Naive thymus-derived CD4-positive, alpha-beta T cell (primary cell): ENCODE results near the gene CHD9. TPM values are rescaled to one million over a fixed set of nuclear protein-coding genes. Genes with fewer than 3 reads are reported as not detected.
"Not testable (repeated sequence)": the region's sequence is repeated elsewhere in the genome, so short reads cannot be mapped to it uniquely, and the experiment has no call there.

Experiments
- ATAC-seq: fragments of 150-1000 bp; cut with Tn5 transposase; 2 replicates; pipeline ENCODE4 v1.10.0; 2021; ENCODE audit warnings: mild to moderate bottlenecking, moderate library complexity
- CTCF ChIA-PET: fragments of 350-600 bp; sonication (Branson Sonifier 250); formaldehyde crosslinking; loops from one replicate; lab custom pipeline; 2021; ENCODE audit warnings: antibody characterized with exemption; lab: Charles Lee
- POLR2A ChIA-PET: fragments of 350-600 bp; sonication (Branson Sonifier 250); formaldehyde crosslinking; loops from one replicate; lab custom pipeline; 2021; ENCODE audit warnings: antibody characterized with exemption, inconsistent platforms; lab: Charles Lee
- DNase-seq, 9 donors: peaks; one replicate each; pipeline versions ENCODE4 v3.0.0 to v3.0.0-alpha.2; 2020 to 2022; ENCODE audit warnings: mixed read lengths in 1 of 9
- H3K27ac ChIP-seq: one replicate; pipeline ENCODE4 v1.7.0; 2013; ENCODE audit warnings: mild to moderate bottlenecking, low read depth, low read length, moderate library complexity
- H3K27me3 ChIP-seq, 2 donors: one replicate each; pipeline ENCODE4 v1.7.0; 2013; ENCODE audit warnings: low read length in 2 of 2, mild to moderate bottlenecking in 2 of 2, moderate library complexity in 2 of 2; ENCODE audit not compliant: control insufficient read depth in 2 of 2, insufficient read depth in 2 of 2
- H3K36me3 ChIP-seq, 3 experiments: 1 replicate in 2 of 3; 2 replicates in 1 of 3; pipeline ENCODE4 v1.7.0; 2013; ENCODE audit warnings: low read length in 3 of 3, mild to moderate bottlenecking in 3 of 3, moderate library complexity in 1 of 3; ENCODE audit not compliant: insufficient read depth in 3 of 3, control insufficient read depth in 2 of 3
- H3K4me1 ChIP-seq, 2 donors: one replicate each; pipeline ENCODE4 v1.7.0; 2013; ENCODE audit warnings: low read length in 2 of 2, mild to moderate bottlenecking in 2 of 2, moderate library complexity in 1 of 2; ENCODE audit not compliant: control insufficient read depth in 2 of 2, insufficient read depth in 2 of 2
- H3K4me3 ChIP-seq: 2 replicates; pipeline ENCODE4 v1.7.0; 2013; ENCODE audit warnings: mild to moderate bottlenecking, low read length
- H3K9me3 ChIP-seq, 3 experiments: 1 replicate in 2 of 3; 2 replicates in 1 of 3; pipeline ENCODE4 v1.7.0; 2013; ENCODE audit warnings: low read length in 3 of 3; ENCODE audit not compliant: control insufficient read depth in 2 of 3
- H3K27ac Mint-ChIP-seq, 9 donors: one replicate each; pipeline ENCODE4 v1.8.0; 2020 to 2022; ENCODE audit warnings: mixed read lengths in 9 of 9, mild to moderate bottlenecking in 8 of 9, moderate library complexity in 5 of 9, inconsistent platforms in 2 of 9
- H3K27me3 Mint-ChIP-seq, 5 donors: one replicate each; pipeline ENCODE4 v1.8.0; 2021 to 2022; ENCODE audit warnings: mixed read lengths in 5 of 5, mild to moderate bottlenecking in 1 of 5
- H3K36me3 Mint-ChIP-seq, 5 donors: one replicate each; pipeline ENCODE4 v1.8.0; 2020 to 2022; ENCODE audit warnings: mixed read lengths in 5 of 5, mild to moderate bottlenecking in 3 of 5, inconsistent platforms in 1 of 5
- H3K4me1 Mint-ChIP-seq, 7 donors: one replicate each; pipeline ENCODE4 v1.8.0; 2020 to 2022; ENCODE audit warnings: mixed read lengths in 7 of 7, mild to moderate bottlenecking in 3 of 7, inconsistent platforms in 1 of 7
- H3K4me3 Mint-ChIP-seq, 10 donors: one replicate each; pipeline ENCODE4 v1.8.0; 2020 to 2022; ENCODE audit warnings: mild to moderate bottlenecking in 10 of 10, mixed read lengths in 10 of 10, moderate library complexity in 6 of 10, inconsistent platforms in 2 of 10
- H3K9me3 Mint-ChIP-seq, 11 donors: one replicate each; pipeline ENCODE4 v1.8.0; 2020 to 2022; ENCODE audit warnings: mixed read lengths in 11 of 11, mild to moderate bottlenecking in 4 of 11, inconsistent platforms in 1 of 11, moderate library complexity in 1 of 11
- intact Hi-C, 2 donors: fragments of 100-400 bp; cut with micrococcal nuclease; formaldehyde crosslinking; loops; one replicate each; pipeline ENCODE4 v1.15.1; 2023
- polyA plus RNA-seq, 2 donors: library from polyadenylated mRNA; unstranded; fragments of 300-500 nt; fragmentation: Illumina TruSeq; gene quantifications; one replicate each; pipeline ENCODE4 v1.2.3, GENCODE V29; 2021
- total RNA-seq, 6 experiments: library from RNA in 5 of 6; stranded (reverse) in 5 of 6; gene quantifications; 1 replicate in 5 of 6; 2 replicates in 1 of 6; pipeline ENCODE4 v1.2.3 and lab custom pipeline; 2021 to 2026

Gene CHD9
- total and polyA plus RNA-seq, 7 experiments from 2014 or later: 23.8 to 46.4 (median 30.6) TPM

GRCh38 chr16:53069772-53070171, 15.0 kb downstream of the CHD9 start:
- Histone ChIP-seq H3K4me1 (peaks cover 0 to 59% of the 10 kb centered on the region in 2 donors), H3K9me3 (no peaks in the 10 kb centered on the region), H3K27ac (no peak overlapping the region), H3K36me3 (no peaks in the 10 kb centered on the region), H3K27me3 (no peaks in the 10 kb centered on the region), H3K4me3 (no peak overlapping the region)
- Mint-ChIP-seq H3K27me3 (no peaks in the 10 kb centered on the region), H3K36me3 (peaks cover 5 to 19% (median 8%) of the 10 kb centered on the region in 5 donors), H3K4me3 (no peak overlapping the region), H3K27ac (no peak overlapping the region), H3K9me3 (peaks cover 0 to 11% (median 4%) of the 10 kb centered on the region in 11 donors), H3K4me1 (peaks cover 10 to 29% (median 12%) of the 10 kb centered on the region in 7 donors)
- intact Hi-C loops: no loop called here
- ChIA-PET CTCF (no interaction called here), POLR2A (no interaction called here)
- DNase-seq (no peak), ATAC-seq (no peak)

DNA sequence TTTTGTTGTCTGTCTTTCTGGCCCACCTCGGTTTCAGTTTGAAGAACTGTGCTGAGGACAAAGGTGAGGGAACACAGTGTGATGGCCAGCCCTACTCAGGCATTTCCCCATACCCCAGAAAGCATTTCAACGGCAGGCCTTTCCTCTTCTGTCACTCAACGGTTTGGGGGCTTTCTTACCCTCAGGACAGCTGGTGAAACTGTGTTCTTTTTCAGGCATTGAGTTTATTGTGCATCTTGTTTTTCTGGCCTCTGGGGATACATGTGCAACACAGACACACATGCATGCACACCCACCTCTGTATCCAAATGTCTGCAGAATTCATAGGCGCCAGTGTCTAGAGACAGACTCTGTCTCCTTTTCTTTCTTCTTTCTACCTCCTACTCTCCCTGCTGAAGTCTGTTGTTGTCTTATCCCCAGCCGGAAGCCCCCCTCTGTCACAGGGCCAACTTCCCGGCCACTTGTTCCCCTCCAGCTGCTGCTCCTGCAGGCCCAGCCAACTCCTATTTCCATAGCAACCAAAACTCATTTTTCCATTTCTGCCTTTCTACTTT, 17.0 kb downstream of the CHD9 start:
- H3K36me3 ChIP-seq: no peaks in the 10 kb centered on the region
- H3K4me3 ChIP-seq: no peak overlapping the region
- intact Hi-C loops: no loop called here
- no peaks in the 10 kb centered on the region for H3K27me3 ChIP-seq
- Mint-ChIP-seq H3K27ac (peak overlapping the region in 1 of 9 donors; percentile 71), H3K4me1 (peaks cover 10 to 28% (median 12%) of the 10 kb centered on the region in 7 donors), H3K4me3 (no peak overlapping the region), H3K36me3 (peaks cover 8 to 24% (median 15%) of the 10 kb centered on the region in 5 donors), H3K27me3 (no peaks in the 10 kb centered on the region), H3K9me3 (peaks cover 0 to 19% (median 5%) of the 10 kb centered on the region in 11 donors)
- CTCF ChIA-PET: no interaction called here
- peaks cover 0 to 39% of the 10 kb centered on the region in 2 donors for H3K4me1 ChIP-seq
- POLR2A ChIA-PET: interaction anchor here (0.6 kb wide), 1 partner anchor 16 kb away, joined by 3 read pairs; no protein-coding TSS in a partner anchor
- no peak overlapping the region for H3K27ac ChIP-seq
- DNase-seq: no peak
- ATAC-seq: no peak
- H3K9me3 ChIP-seq: no peaks in the 10 kb centered on the region

DNA sequence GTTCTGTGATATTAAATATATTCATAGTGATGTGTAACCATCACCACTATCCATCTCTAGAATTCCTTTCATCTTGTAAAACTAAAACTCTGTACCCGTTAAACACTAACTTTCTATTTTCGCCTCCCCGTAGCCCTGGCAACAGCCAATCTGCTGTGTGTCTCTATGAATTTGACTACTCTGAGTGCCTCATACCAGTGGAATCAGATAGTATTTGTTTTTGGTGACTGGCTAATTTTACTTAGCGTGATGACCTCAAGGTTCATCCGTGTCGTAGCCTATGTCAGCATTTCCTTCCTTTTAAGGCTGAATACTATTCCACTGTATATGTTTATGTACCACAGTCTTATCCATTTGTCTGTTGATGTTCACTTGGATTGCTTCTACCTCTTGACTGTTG, 18.2 kb downstream of the CHD9 start:
- intact Hi-C loops: no loop called here
- CTCF ChIA-PET: no interaction called here

GRCh38 chr16:53074296-53074695, 19.5 kb downstream of the CHD9 start:
- intact Hi-C loops, ATAC-seq: not testable (repeated sequence)

More for the DNA sequence above, 18.2 kb downstream of the CHD9 start:
- Histone ChIP-seq H3K27me3 (no peaks in the 10 kb centered on the region), H3K4me3 (no peak overlapping the region), H3K27ac (no peak overlapping the region), H3K36me3 (no peaks in the 10 kb centered on the region), H3K4me1 (peaks cover 0 to 27% of the 10 kb centered on the region in 2 donors), H3K9me3 (no peaks in the 10 kb centered on the region)
- no peak overlapping the region for H3K4me3 Mint-ChIP-seq
- H3K4me1 Mint-ChIP-seq: peaks cover 10 to 25% (median 12%) of the 10 kb centered on the region in 7 donors
- no peaks in the 10 kb centered on the region for H3K27me3 Mint-ChIP-seq
- peaks cover 8 to 25% (median 16%) of the 10 kb centered on the region in 5 donors for H3K36me3 Mint-ChIP-seq
- DNase-seq (no peak), ATAC-seq (no peak)
- peaks cover 0 to 19% (median 5%) of the 10 kb centered on the region in 11 donors for H3K9me3 Mint-ChIP-seq
- H3K27ac Mint-ChIP-seq: no peak overlapping the region
- POLR2A ChIA-PET: no interaction called here

DNA sequence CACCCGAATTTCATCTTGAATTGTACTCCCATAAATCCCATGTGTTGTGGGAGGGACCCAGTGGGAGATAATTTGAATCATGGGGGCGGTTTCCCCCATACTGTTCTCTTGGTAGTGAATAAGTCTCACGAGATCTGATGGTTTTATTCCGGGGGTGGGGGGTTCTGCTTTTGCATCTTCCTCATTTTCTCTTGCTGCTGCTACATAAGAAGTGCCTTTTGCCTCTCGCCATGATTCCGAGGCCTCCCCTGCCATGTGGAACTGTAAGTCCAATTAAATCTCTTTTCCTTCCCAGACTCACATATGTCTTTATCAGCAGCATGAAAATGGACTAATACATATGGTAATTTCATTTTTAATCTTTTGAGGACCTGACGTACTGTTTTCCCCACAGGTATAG, 20.7 kb downstream of the CHD9 start:
- ATAC-seq, H3K36me3 ChIP-seq, intact Hi-C loops, DNase-seq, POLR2A ChIA-PET, H3K4me1 Mint-ChIP-seq, H3K27me3 ChIP-seq, H3K9me3 ChIP-seq, H3K4me3 ChIP-seq, H3K27ac Mint-ChIP-seq, H3K4me1 ChIP-seq, H3K4me3 Mint-ChIP-seq, CTCF ChIA-PET, H3K27me3 Mint-ChIP-seq, H3K27ac ChIP-seq: not testable (repeated sequence)
- Mint-ChIP-seq H3K36me3 (peaks cover 8 to 21% (median 19%) of the 10 kb centered on the region in 5 donors), H3K9me3 (peaks cover 0 to 22% (median 5%) of the 10 kb centered on the region in 11 donors)

More at GRCh38 chr16:53074296-53074695, 19.5 kb downstream of the CHD9 start:
- Mint-ChIP-seq H3K4me1 (peaks cover 2 to 16% (median 5%) of the 10 kb centered on the region in 7 donors), H3K9me3 (peaks cover 0 to 22% (median 5%) of the 10 kb centered on the region in 11 donors), H3K36me3 (peaks cover 8 to 22% (median 20%) of the 10 kb centered on the region in 5 donors)
- CTCF ChIA-PET, H3K27me3 ChIP-seq, H3K36me3 ChIP-seq, H3K4me3 ChIP-seq, H3K4me3 Mint-ChIP-seq, H3K27me3 Mint-ChIP-seq, H3K9me3 ChIP-seq, H3K27ac Mint-ChIP-seq, POLR2A ChIA-PET, DNase-seq, H3K27ac ChIP-seq: not testable (repeated sequence)
- H3K4me1 ChIP-seq: peaks cover 0 to 14% of the 10 kb centered on the region in 2 donors

DNA sequence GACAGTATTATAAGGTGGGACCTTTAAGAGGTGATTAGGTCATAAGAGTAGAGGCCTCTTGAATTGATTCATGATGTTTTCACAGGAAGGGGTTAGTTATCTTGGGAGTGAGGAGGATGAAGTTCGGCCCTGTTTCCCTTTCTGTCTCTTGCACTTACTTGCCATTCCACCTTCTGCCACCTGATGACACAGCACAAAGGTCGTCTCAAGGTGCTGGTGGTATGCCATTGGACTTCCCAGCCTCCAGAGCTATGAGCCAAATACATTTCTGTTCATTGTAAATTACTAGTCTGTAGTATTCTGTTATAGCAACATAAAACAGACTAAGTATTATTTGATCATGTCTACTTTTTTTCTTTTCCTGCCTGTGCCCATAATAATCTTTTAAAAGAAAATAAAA, 23.5 kb downstream of the CHD9 start:
- no peaks in the 10 kb centered on the region for H3K27me3 ChIP-seq
- no peaks in the 10 kb centered on the region for H3K36me3 ChIP-seq
- ChIA-PET CTCF (no interaction called here), POLR2A (no interaction called here)
- H3K27ac ChIP-seq: no peak overlapping the region
- no peak overlapping the region for H3K4me3 ChIP-seq
- no peak overlapping the region for H3K27ac Mint-ChIP-seq
- no peak overlapping the region for H3K4me3 Mint-ChIP-seq
- peaks cover 8 to 21% (median 14%) of the 10 kb centered on the region in 5 donors for H3K36me3 Mint-ChIP-seq
- no peaks in the 10 kb centered on the region for H3K9me3 ChIP-seq
- no peaks in the 10 kb centered on the region for H3K4me1 ChIP-seq
- peaks cover 0 to 22% (median 5%) of the 10 kb centered on the region in 11 donors for H3K9me3 Mint-ChIP-seq
- intact Hi-C loops: no loop called here
- DNase-seq (no peak), ATAC-seq (no peak)
- peaks cover 0 to 7% (median 0%) of the 10 kb centered on the region in 5 donors for H3K27me3 Mint-ChIP-seq
- H3K4me1 Mint-ChIP-seq: peaks cover 0 to 7% (median 0%) of the 10 kb centered on the region in 7 donors
